ENCODE results near the gene SDHAF2. TPM values are rescaled to one million over a fixed set of nuclear protein-coding genes. Genes with fewer than 3 reads are reported as not detected.

Gene SDHAF2
- total and polyA plus RNA-seq, 2 experiments from 2014 or later, result 19.5 to 59.5 TPM

DNA sequence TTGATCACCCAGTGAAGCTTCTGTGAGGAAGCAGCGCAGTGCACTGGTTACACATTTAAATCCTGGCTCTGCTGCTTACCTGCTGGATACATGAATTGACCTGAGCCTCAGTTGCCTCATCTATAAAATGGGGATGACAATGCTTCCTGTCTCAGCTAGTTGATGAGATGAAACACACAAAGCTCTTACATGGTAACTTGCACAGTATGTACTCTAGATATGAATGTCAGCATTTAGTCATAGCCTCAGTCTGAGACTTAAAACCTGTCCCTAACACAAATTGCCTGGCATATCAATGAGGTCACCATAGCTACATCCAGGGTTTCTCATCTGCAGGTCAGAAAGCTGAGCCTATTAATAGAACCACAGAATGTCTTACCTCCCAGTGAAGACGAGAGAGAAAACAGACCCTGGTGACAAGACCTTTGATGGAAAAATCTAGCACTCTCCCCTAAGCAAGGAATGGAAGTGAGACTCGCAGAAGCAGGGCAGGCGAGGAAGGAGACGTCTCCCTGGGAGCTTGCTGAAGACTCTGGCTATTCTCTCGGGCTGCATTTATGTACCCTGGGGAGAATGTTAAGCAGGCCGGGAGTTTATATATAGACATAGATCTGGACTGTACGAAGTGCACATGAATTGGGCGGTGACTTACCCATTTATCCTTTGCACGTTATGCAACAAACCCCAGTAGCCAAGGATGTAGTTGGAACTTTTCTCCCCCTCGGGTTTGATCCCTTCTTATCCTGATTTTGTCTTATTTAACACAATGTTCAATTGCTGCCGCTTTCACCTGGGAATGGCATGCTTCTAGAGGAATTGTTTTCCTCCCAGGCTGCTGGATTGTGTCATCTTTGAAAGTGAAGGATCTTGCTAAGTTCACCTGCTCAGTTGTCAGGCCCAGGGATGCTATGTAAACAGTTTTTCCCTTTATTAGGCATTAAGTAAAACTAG is 18.0 kb downstream of the SDHAF2 start:
- H3K36me3 ChIP-seq (ENCODE audit: low read depth), result peaks cover 14% of the 10 kb centered on the region; the same call in 1 of the 2 replicates
- H4K20me1 ChIP-seq (ENCODE audit: insufficient read depth), result no peaks in the 10 kb centered on the region
- no peaks in the 10 kb centered on the region for H3K27me3 ChIP-seq (replicated peaks; ENCODE audit: insufficient read depth)
- no peaks in the 10 kb centered on the region for H3K9me2 ChIP-seq (ENCODE audit: insufficient read depth)
- H3K9me3 ChIP-seq (ENCODE audit: low read depth), result no peaks in the 10 kb centered on the region
- H3K4me3 ChIP-seq, result no peak overlapping the region
- peaks cover 18% of the 10 kb centered on the region for H3K4me1 ChIP-seq (ENCODE audit: insufficient read depth)
- in situ Hi-C loops (cut with MboI), result no loop called here
- no peak overlapping the region for H3K27ac ChIP-seq
- DNase-seq, result peak; percentile 46
- WGBS, 2 experiments (ENCODE audit: low coverage in 1 of 2, low lambda C conversion rate in 2 of 2, missing lambda C conversion rate in 2 of 2), result 75 to 86% methylated on average over 12 of the region's 12 CpGs
- peaks cover 35% of the 10 kb centered on the region for H3K79me2 ChIP-seq (ENCODE audit: insufficient read depth)
- H2AFZ ChIP-seq, result no peak overlapping the region
- no peak overlapping the region for H3K9ac ChIP-seq
- no peak overlapping the region for H3K4me2 ChIP-seq (ENCODE audit: unreplicated experiment)
- TF ChIP-seq EZH2 (IDR thresholded peaks at IDR 0.05; ENCODE audit: insufficient read depth, poor library complexity, severe bottlenecking) (no peak), EZH2phosphoT487 (IDR thresholded peaks at IDR 0.05; ENCODE audit: insufficient read depth, low read depth) (no peak)
- peaks cover 28% of the 10 kb centered on the region for H3F3A ChIP-seq (ENCODE audit: insufficient read depth)

GRCh38 chr11:61448552-61448927 is 18.6 kb downstream of the SDHAF2 start:
- Histone ChIP-seq H3K4me2 (ENCODE audit: unreplicated experiment) (no peak overlapping the region), H3K27ac (no peak overlapping the region), H4K20me1 (ENCODE audit: insufficient read depth) (no peaks in the 10 kb centered on the region), H3K9ac (no peak overlapping the region), H3K4me3 (no peak overlapping the region), H2AFZ (no peak overlapping the region), H3K9me2 (ENCODE audit: insufficient read depth) (no peaks in the 10 kb centered on the region), H3K27me3 (replicated peaks; ENCODE audit: insufficient read depth) (no peaks in the 10 kb centered on the region), H3K79me2 (ENCODE audit: insufficient read depth) (peaks cover 28% of the 10 kb centered on the region), H3F3A (ENCODE audit: insufficient read depth) (peaks cover 28% of the 10 kb centered on the region), H3K4me1 (ENCODE audit: insufficient read depth) (peaks cover 18% of the 10 kb centered on the region), H3K36me3 (ENCODE audit: low read depth) (peaks cover 14% of the 10 kb centered on the region; the same call in 1 of the 2 replicates), H3K9me3 (ENCODE audit: low read depth) (no peaks in the 10 kb centered on the region)
- TF ChIP-seq EZH2phosphoT487 (IDR thresholded peaks at IDR 0.05; ENCODE audit: insufficient read depth, low read depth), result no peak
- in situ Hi-C loops (cut with MboI), result no loop called here
- 59 to 64% methylated on average over 7 of the region's 7 CpGs for WGBS, 2 experiments (ENCODE audit: low coverage in 1 of 2, low lambda C conversion rate in 2 of 2, missing lambda C conversion rate in 2 of 2)
- no peak for DNase-seq

DNA sequence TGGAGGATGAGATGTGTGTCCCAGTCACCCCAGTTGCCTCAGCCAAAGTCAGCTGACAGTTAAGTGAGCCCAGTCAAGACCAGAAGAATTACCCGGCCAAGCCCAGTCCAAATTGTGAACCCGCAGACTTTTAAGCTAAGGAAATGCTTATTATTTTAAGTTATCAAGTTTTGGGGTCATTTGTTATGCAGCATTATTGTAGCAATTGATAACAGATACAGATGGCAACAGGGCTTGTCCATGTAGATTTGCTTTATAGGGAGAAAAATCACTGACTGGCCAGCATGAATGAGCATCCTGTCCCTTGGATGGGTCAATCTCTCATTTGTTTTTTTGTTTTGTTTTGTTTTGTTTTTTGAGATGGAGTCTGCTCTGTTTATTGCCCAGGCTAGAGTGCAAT is 22.9 kb downstream of the SDHAF2 start:
- Histone ChIP-seq H3F3A (ENCODE audit: insufficient read depth) (no peaks in the 10 kb centered on the region), H3K27ac (no peak overlapping the region), H3K9me3 (ENCODE audit: low read depth) (no peaks in the 10 kb centered on the region), H3K4me3 (no peak overlapping the region), H3K4me2 (ENCODE audit: unreplicated experiment) (no peak overlapping the region), H4K20me1 (ENCODE audit: insufficient read depth) (no peaks in the 10 kb centered on the region), H3K27me3 (replicated peaks; ENCODE audit: insufficient read depth) (no peaks in the 10 kb centered on the region), H2AFZ (no peak overlapping the region), H3K9ac (no peak overlapping the region), H3K4me1 (ENCODE audit: insufficient read depth) (no peaks in the 10 kb centered on the region), H3K9me2 (ENCODE audit: insufficient read depth) (no peaks in the 10 kb centered on the region), H3K79me2 (ENCODE audit: insufficient read depth) (no peaks in the 10 kb centered on the region), H3K36me3 (ENCODE audit: low read depth) (0 out of 2 replicates have a peak, but pooled peaks cover 5% of the 10 kb centered on the region)
- TF ChIP-seq EZH2 (IDR thresholded peaks at IDR 0.05; ENCODE audit: insufficient read depth, poor library complexity, severe bottlenecking), result no peak
- TF ChIP-seq EZH2phosphoT487 (IDR thresholded peaks at IDR 0.05; ENCODE audit: insufficient read depth, low read depth), result no peak
- DNase-seq, result no peak
- in situ Hi-C loops (cut with MboI), result no loop called here
- 81 to 86% methylated on average over 2 of the region's 2 CpGs for WGBS, 2 experiments (ENCODE audit: low coverage in 1 of 2, low lambda C conversion rate in 2 of 2, missing lambda C conversion rate in 2 of 2)

GRCh38 chr11:61453695-61454094 is 23.8 kb downstream of the SDHAF2 start:
- Histone ChIP-seq H3F3A (ENCODE audit: insufficient read depth) (no peaks in the 10 kb centered on the region), H3K27ac (no peak overlapping the region), H4K20me1 (ENCODE audit: insufficient read depth) (no peaks in the 10 kb centered on the region), H3K27me3 (replicated peaks; ENCODE audit: insufficient read depth) (no peaks in the 10 kb centered on the region), H3K4me2 (ENCODE audit: unreplicated experiment) (no peak overlapping the region), H3K79me2 (ENCODE audit: insufficient read depth) (no peaks in the 10 kb centered on the region), H3K4me3 (no peak overlapping the region), H3K9ac (no peak overlapping the region), H3K9me3 (ENCODE audit: low read depth) (no peaks in the 10 kb centered on the region), H2AFZ (no peak overlapping the region), H3K9me2 (ENCODE audit: insufficient read depth) (no peaks in the 10 kb centered on the region), H3K4me1 (ENCODE audit: insufficient read depth) (no peaks in the 10 kb centered on the region), H3K36me3 (ENCODE audit: low read depth) (no peaks in the 10 kb centered on the region)
- whole genome bisulfite sequencing, 2 experiments (ENCODE audit: low coverage in 1 of 2, low lambda C conversion rate in 2 of 2, missing lambda C conversion rate in 2 of 2), result 42 to 44% methylated on average over 3 of the region's 3 CpGs
- in situ Hi-C loops (cut with MboI), result no loop called here
- no peak for DNase-seq
- no peak for TF ChIP-seq EZH2 (IDR thresholded peaks at IDR 0.05; ENCODE audit: insufficient read depth, poor library complexity, severe bottlenecking)
- no peak for TF ChIP-seq EZH2phosphoT487 (IDR thresholded peaks at IDR 0.05; ENCODE audit: insufficient read depth, low read depth)
